NAMALWA (cell line): ENCODE measurements around the gene PRRC2A.
A peak's percentile ranks its signal among the peaks of the same experiment; 100 is the strongest.

Source experiments
- DNase-seq: peaks from one replicate; pipeline ENCODE4 v3.0.0-alpha.2; 2015; ENCODE audit warnings: low spot score

Gene PRRC2A

GRCh38 chr6:31666337-31666965 is 45.9 kb downstream of the PRRC2A start:
- no peak for DNase-seq

- no peak for DNase-seq
These were observed 49.2 kb downstream of the PRRC2A start, which contains the start of gene LY6G5B for GRCh38 chr6:31669676-31670075. Gene LY6G5B, plus strand, starts transcription at chr6:31669976. Its CDS starts 975 bp downstream, at chr6:31670951.

- peak; percentile 29 for DNase-seq
These were observed 55.9 kb downstream of the PRRC2A start for GRCh38 chr6:31676322-31676903.

- DNase-seq: no peak
These were observed 56.4 kb downstream of the PRRC2A start for GRCh38 chr6:31676904-31677303.

- DNase-seq: no peak
These were observed 57.4 kb downstream of the PRRC2A start for GRCh38 chr6:31677955-31678354.

- DNase-seq: peak; percentile 58
These were observed 60.0 kb downstream of the PRRC2A start, which contains the start of gene LY6G5C for GRCh38 chr6:31680226-31681134. Gene LY6G5C, minus strand, starts transcription at chr6:31681067. Its CDS starts 694 bp downstream, at chr6:31680373.

GRCh38 chr6:31681135-31681671 is 60.7 kb downstream of the PRRC2A start:
- no peak for DNase-seq

GRCh38 chr6:31683591-31683990 is 63.1 kb downstream of the PRRC2A start:
- no peak for DNase-seq

- DNase-seq: no peak
These were observed 66.0 kb downstream of the PRRC2A start for GRCh38 chr6:31686483-31686882.

- no peak for DNase-seq
These were observed 66.8 kb downstream of the PRRC2A start for GRCh38 chr6:31687321-31687720.
